CD14-positive monocyte (primary cell): ENCODE measurements around the gene UQCC2. TPM values are rescaled to one million over a fixed set of nuclear protein-coding genes. Genes with fewer than 3 reads are reported as not detected.

Source experiments
- DNase-seq, 3 donors: peaks; one replicate each; pipeline ENCODE4 v3.0.0-alpha.2; 2011 to 2022
- H2AFZ ChIP-seq: 2 replicates; pipeline ENCODE4 v1.6.0; 2012; ENCODE audit warnings: mild to moderate bottlenecking, low read depth, low read length, inconsistent platforms; ENCODE audit not compliant: insufficient read depth, poor library complexity, severe bottlenecking
- H3K27ac ChIP-seq, 2 donors: 1 replicate in 1 of 2; 2 replicates in 1 of 2; pipeline ENCODE4 v1.5.1; 2012 to 2013; ENCODE audit warnings: low read length in 2 of 2, control low read depth in 1 of 2, inconsistent platforms in 1 of 2, low read depth in 1 of 2, mild to moderate bottlenecking in 1 of 2
- H3K27me3 ChIP-seq, 2 donors: one replicate each; pipeline versions ENCODE4 v1.6.0 to v1.6.1; 2011 to 2013; ENCODE audit warnings: low read length in 2 of 2; ENCODE audit not compliant: control insufficient read depth in 2 of 2, insufficient read depth in 2 of 2
- H3K36me3 ChIP-seq, 2 donors: replicated peaks in 1 of 2; 1 replicate in 1 of 2; 2 replicates in 1 of 2; pipeline versions ENCODE4 v1.5.1 to v1.6.1; 2012 to 2013; ENCODE audit warnings: low read length in 2 of 2, control low read depth in 1 of 2, inconsistent platforms in 1 of 2, mild to moderate bottlenecking in 1 of 2; ENCODE audit not compliant: insufficient read depth in 2 of 2, control insufficient read depth in 1 of 2
- H3K4me1 ChIP-seq, 2 donors: 1 replicate in 1 of 2; 2 replicates in 1 of 2; pipeline versions ENCODE4 v1.5.1 to v1.6.1; 2012 to 2013; ENCODE audit warnings: low read length in 2 of 2, control low read depth in 1 of 2, inconsistent platforms in 1 of 2, mild to moderate bottlenecking in 1 of 2, moderate library complexity in 1 of 2; ENCODE audit not compliant: insufficient read depth in 2 of 2, control insufficient read depth in 1 of 2
- H3K4me2 ChIP-seq: replicated peaks from 2 replicates; pipeline ENCODE3; 2012; ENCODE audit warnings: low read length, moderate library complexity, mild to moderate bottlenecking; ENCODE audit not compliant: poor library complexity, severe bottlenecking; ENCODE audit errors: extremely low read depth
- H3K4me3 ChIP-seq, 3 experiments: fragments of 200-600 bp in 1 of 3; sonication (generic) in 1 of 3; replicated peaks in 1 of 3; 1 replicate in 2 of 3; 2 replicates in 1 of 3; pipeline ENCODE4 v1.5.1; 2011 to 2013; ENCODE audit warnings: low read length in 3 of 3, mild to moderate bottlenecking in 3 of 3, control low read depth in 2 of 3, low read depth in 2 of 3, inconsistent platforms in 1 of 3, moderate library complexity in 1 of 3
- H3K79me2 ChIP-seq: 2 replicates; pipeline ENCODE4 v1.6.0; 2012; ENCODE audit warnings: mild to moderate bottlenecking, control low read depth, inconsistent platforms, low read length, moderate library complexity; ENCODE audit not compliant: insufficient read depth
- H3K9ac ChIP-seq: 2 replicates; pipeline ENCODE4 v1.6.0; 2017; ENCODE audit warnings: low read length, mild to moderate bottlenecking; ENCODE audit not compliant: insufficient read depth, poor library complexity, severe bottlenecking
- H3K9me3 ChIP-seq, 2 donors: replicated peaks in 1 of 2; 1 replicate in 1 of 2; 2 replicates in 1 of 2; pipeline versions ENCODE4 v1.5.1 to v1.6.1; 2012 to 2013; ENCODE audit warnings: low read length in 2 of 2, control low read depth in 1 of 2; ENCODE audit not compliant: control insufficient read depth in 1 of 2, insufficient read depth in 1 of 2
- H4K20me1 ChIP-seq: 2 replicates; pipeline ENCODE4 v1.6.0; 2012; ENCODE audit warnings: mild to moderate bottlenecking, low read length, control low read depth, moderate library complexity; ENCODE audit not compliant: insufficient read depth
- H3K27ac Mint-ChIP-seq, 7 donors: one replicate each; pipeline ENCODE4 v1.8.0; 2020; ENCODE audit warnings: mild to moderate bottlenecking in 7 of 7, mixed read lengths in 7 of 7, moderate library complexity in 6 of 7, inconsistent platforms in 2 of 7
- H3K27me3 Mint-ChIP-seq, 3 donors: one replicate each; pipeline ENCODE4 v1.8.0; 2021 to 2022; ENCODE audit warnings: low read depth in 3 of 3, mild to moderate bottlenecking in 3 of 3, mixed read lengths in 3 of 3, moderate library complexity in 3 of 3, inconsistent platforms in 1 of 3
- H3K36me3 Mint-ChIP-seq, 2 donors: one replicate each; pipeline ENCODE4 v1.8.0; 2020; ENCODE audit warnings: mixed read lengths in 2 of 2, inconsistent platforms in 1 of 2, mild to moderate bottlenecking in 1 of 2
- H3K4me1 Mint-ChIP-seq: one replicate; pipeline ENCODE4 v1.8.0; 2020; ENCODE audit warnings: mild to moderate bottlenecking, mixed read lengths
- H3K4me3 Mint-ChIP-seq, 2 donors: one replicate each; pipeline ENCODE4 v1.8.0; 2020; ENCODE audit warnings: mild to moderate bottlenecking in 2 of 2, mixed read lengths in 2 of 2, moderate library complexity in 1 of 2
- H3K9me3 Mint-ChIP-seq, 7 donors: one replicate each; pipeline ENCODE4 v1.8.0; 2020 to 2022; ENCODE audit warnings: mixed read lengths in 7 of 7, mild to moderate bottlenecking in 6 of 7, moderate library complexity in 6 of 7, inconsistent platforms in 2 of 7
- WGBS: methylation state at CpG from one replicate; pipeline ENCODE4 v1.1.5; 2013; ENCODE audit warnings: missing lambda C conversion rate; ENCODE audit not compliant: insufficient coverage; 5-methylcytosine and 5-hydroxymethylcytosine counted together
- intact Hi-C, 2 donors: fragments of 100-400 bp; cut with micrococcal nuclease; formaldehyde crosslinking; loops; one replicate each; pipeline versions ENCODE4 v1.15.0 to v1.15.1; 2023
- polyA plus RNA-seq, 3 donors: library from polyadenylated mRNA; depleted of rRNA in 1 of 3; unstranded in 2 of 3; stranded (reverse) in 1 of 3; fragments of 300-500 nt in 2 of 3; fragments of >200 nt in 1 of 3; fragmentation: Illumina TruSeq in 2 of 3; gene quantifications; 1 replicate in 2 of 3; 2 replicates in 1 of 3; pipeline ENCODE4 v1.2.3, GENCODE V29; 2012 to 2021
- TF ChIP-seq, protein P1 (sequence below): fragments of 200-600 bp; IDR thresholded peaks from one replicate; pipeline ENCODE4 v1.8.0; 2022; ENCODE audit warnings: antibody characterized with exemption, mild to moderate bottlenecking

The UQCC2 gene
- polyA plus RNA-seq, 3 donors: 10.3 to 39.3 (median 37.2) TPM

DNA sequence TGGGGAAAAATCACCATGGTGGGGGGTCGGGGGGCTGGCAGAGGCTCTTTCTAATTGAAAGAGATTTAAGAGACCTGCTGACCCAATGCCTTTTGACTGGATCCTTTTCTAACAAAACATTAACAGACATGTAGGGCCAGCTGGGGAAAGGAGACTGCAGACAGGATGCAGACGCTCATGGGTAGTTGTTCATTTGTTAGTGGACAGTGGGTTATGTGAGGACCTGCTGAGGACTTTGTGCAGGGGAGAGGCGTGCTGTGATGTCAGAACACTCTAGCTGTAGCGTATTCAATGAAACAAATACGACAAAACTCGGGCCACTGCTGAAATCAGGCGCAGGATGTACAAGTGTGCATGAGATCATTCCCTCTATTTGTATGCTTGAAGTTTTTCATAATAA, 34.0 kb upstream of the UQCC2 start:
- Histone ChIP-seq H3K27ac (no peak overlapping the region), H3K79me2 (no peaks in the 10 kb centered on the region), H3K9ac (no peak overlapping the region), H3K4me3 (no peak overlapping the region), H2AFZ (no peak overlapping the region), H3K4me2 (no peak overlapping the region), H4K20me1 (no peaks in the 10 kb centered on the region), H3K9me3 (no peaks in the 10 kb centered on the region), H3K27me3 (no peaks in the 10 kb centered on the region), H3K36me3 (no peaks in the 10 kb centered on the region), H3K4me1 (peaks cover 0 to under 1% of the 10 kb centered on the region in 2 donors)
- Mint-ChIP-seq H3K27me3 (peaks cover 4 to 15% (median 4%) of the 10 kb centered on the region in 3 donors), H3K4me1 (peaks cover 6% of the 10 kb centered on the region), H3K27ac (no peak overlapping the region), H3K4me3 (no peak overlapping the region), H3K9me3 (no peaks in the 10 kb centered on the region), H3K36me3 (no peaks in the 10 kb centered on the region)
- 95% methylated on average over 6 of the region's 7 CpGs for WGBS
- TF ChIP-seq, protein P1, sequence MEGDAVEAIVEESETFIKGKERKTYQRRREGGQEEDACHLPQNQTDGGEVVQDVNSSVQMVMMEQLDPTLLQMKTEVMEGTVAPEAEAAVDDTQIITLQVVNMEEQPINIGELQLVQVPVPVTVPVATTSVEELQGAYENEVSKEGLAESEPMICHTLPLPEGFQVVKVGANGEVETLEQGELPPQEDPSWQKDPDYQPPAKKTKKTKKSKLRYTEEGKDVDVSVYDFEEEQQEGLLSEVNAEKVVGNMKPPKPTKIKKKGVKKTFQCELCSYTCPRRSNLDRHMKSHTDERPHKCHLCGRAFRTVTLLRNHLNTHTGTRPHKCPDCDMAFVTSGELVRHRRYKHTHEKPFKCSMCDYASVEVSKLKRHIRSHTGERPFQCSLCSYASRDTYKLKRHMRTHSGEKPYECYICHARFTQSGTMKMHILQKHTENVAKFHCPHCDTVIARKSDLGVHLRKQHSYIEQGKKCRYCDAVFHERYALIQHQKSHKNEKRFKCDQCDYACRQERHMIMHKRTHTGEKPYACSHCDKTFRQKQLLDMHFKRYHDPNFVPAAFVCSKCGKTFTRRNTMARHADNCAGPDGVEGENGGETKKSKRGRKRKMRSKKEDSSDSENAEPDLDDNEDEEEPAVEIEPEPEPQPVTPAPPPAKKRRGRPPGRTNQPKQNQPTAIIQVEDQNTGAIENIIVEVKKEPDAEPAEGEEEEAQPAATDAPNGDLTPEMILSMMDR: no peak
- intact Hi-C loops: no loop called here
- DNase-seq: no peak

DNA sequence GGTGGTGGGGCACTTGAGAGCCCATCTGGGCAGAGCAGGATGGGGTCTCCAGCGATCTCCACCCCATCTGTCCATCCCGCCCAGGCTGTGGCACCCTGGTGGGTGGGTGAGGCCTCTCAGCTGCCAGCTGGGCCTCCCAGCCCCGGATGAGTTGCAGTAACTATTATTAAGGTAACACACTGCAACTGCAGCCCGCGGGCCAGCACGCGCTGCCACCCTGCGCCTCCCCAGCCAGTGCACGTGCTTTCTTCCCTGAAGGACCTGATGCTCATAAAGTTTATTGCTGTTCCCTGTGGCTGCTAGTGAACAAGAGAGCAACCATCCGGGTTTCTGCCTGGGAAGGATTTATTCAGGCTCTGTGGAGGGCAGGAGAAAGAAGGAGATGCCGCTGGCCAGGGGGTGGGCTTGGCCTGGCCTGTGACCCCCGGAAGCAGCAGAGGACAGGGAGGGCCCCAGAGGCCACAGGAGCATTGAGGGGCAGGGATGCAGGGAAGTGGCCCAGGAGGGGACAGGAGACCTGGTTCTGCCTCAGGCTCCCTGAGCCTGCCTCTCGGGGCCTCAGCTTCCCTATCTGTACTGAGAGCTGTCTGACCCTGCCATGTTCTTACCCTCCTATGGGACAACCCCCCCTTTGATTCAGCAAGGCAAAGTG, 33.5 kb upstream of the UQCC2 start:
- intact Hi-C loops: no loop called here
- Histone ChIP-seq H2AFZ (no peak overlapping the region), H3K27ac (no peak overlapping the region), H3K36me3 (no peaks in the 10 kb centered on the region), H3K9me3 (no peaks in the 10 kb centered on the region), H3K4me1 (peaks cover 5 to 6% of the 10 kb centered on the region in 2 donors), H3K79me2 (no peaks in the 10 kb centered on the region), H4K20me1 (no peaks in the 10 kb centered on the region), H3K4me3 (no peak overlapping the region), H3K9ac (no peak overlapping the region), H3K27me3 (no peaks in the 10 kb centered on the region), H3K4me2 (no peak overlapping the region)
- Mint-ChIP-seq H3K27ac (no peak overlapping the region), H3K9me3 (no peaks in the 10 kb centered on the region), H3K27me3 (peaks cover 1 to 14% (median 4%) of the 10 kb centered on the region in 3 donors), H3K36me3 (no peaks in the 10 kb centered on the region), H3K4me1 (peaks cover 6% of the 10 kb centered on the region), H3K4me3 (no peak overlapping the region)
- DNase-seq: no peak
- 87% methylated on average over 8 of the region's 13 CpGs for WGBS
- TF ChIP-seq, protein P1: no peak
